GM08714 (cell line): ENCODE results near the gene DKK3.

Source experiments
- H3K4me3 ChIP-seq: fragments of 200-500 bp; sonication (Bioruptor generic); 2 replicates; pipeline ENCODE4 v1.5.1; 2014; ENCODE audit warnings: mild to moderate bottlenecking, low read length, inconsistent platforms
- ZNF274 ChIP-seq: IDR thresholded peaks from 2 replicates; pipeline ENCODE4 v1.6.1; 2012; ENCODE audit warnings: mild to moderate bottlenecking, low read depth, low read length

The DKK3 gene

GRCh38 chr11:12019337-12019736 lies 10.9 kb upstream of the DKK3 start:
- H3K4me3 ChIP-seq, result no peak overlapping the region
- no peak for TF ChIP-seq ZNF274

GRCh38 chr11:12017865-12018453 lies 9.5 kb upstream of the DKK3 start:
- no peak overlapping the region for H3K4me3 ChIP-seq
- no peak for TF ChIP-seq ZNF274

- H3K4me3 ChIP-seq, result no peak overlapping the region
- no peak for TF ChIP-seq ZNF274
Measured at GRCh38 chr11:12017243-12017678, 8.8 kb upstream of the DKK3 start.

GRCh38 chr11:12016246-12016645 lies 7.8 kb upstream of the DKK3 start:
- no peak overlapping the region for H3K4me3 ChIP-seq
- TF ChIP-seq ZNF274, result no peak

GRCh38 chr11:12015486-12015885 lies 7.1 kb upstream of the DKK3 start:
- no peak for TF ChIP-seq ZNF274
- no peak overlapping the region for H3K4me3 ChIP-seq

GRCh38 chr11:12013781-12014180 lies 5.4 kb upstream of the DKK3 start:
- TF ChIP-seq ZNF274, result no peak
- no peak overlapping the region for H3K4me3 ChIP-seq

GRCh38 chr11:12009617-12010321 lies 1.3 kb upstream of the DKK3 start:
- TF ChIP-seq ZNF274, result no peak
- H3K4me3 ChIP-seq, result no peak overlapping the region

- H3K4me3 ChIP-seq, result no peak overlapping the region
- no peak for TF ChIP-seq ZNF274
Measured at GRCh38 chr11:12008790-12009616, 577 bp upstream of the DKK3 start.

- TF ChIP-seq ZNF274, result no peak
- no peak overlapping the region for H3K4me3 ChIP-seq
Measured at GRCh38 chr11:12007230-12007593, 1.2 kb downstream of the DKK3 start.

GRCh38 chr11:12006552-12007229 lies 1.7 kb downstream of the DKK3 start:
- H3K4me3 ChIP-seq, result no peak overlapping the region

GRCh38 chr11:12005476-12005875 lies 3.0 kb downstream of the DKK3 start:
- no peak overlapping the region for H3K4me3 ChIP-seq
- no peak for TF ChIP-seq ZNF274

More at GRCh38 chr11:12006552-12007229, 1.7 kb downstream of the DKK3 start:
- TF ChIP-seq ZNF274, result no peak

- TF ChIP-seq ZNF274, result no peak
- no peak overlapping the region for H3K4me3 ChIP-seq
Measured at GRCh38 chr11:12005061-12005460, 3.4 kb downstream of the DKK3 start.

- no peak for TF ChIP-seq ZNF274
- H3K4me3 ChIP-seq, result no peak overlapping the region
Measured at GRCh38 chr11:12003815-12004214, 4.6 kb downstream of the DKK3 start.

- TF ChIP-seq ZNF274, result no peak
Measured at GRCh38 chr11:12003336-12003735, 5.1 kb downstream of the DKK3 start.

More at GRCh38 chr11:12003336-12003735, 5.1 kb downstream of the DKK3 start:
- H3K4me3 ChIP-seq, result no peak overlapping the region
